Skeletal muscle satellite cell (primary cell): Measurements from ENCODE around the gene KCNJ10.

Experiments used
- H3K27me3 ChIP-seq: 2 replicates; pipeline ENCODE4 v1.7.0; 2013; ENCODE audit warnings: low read length; ENCODE audit not compliant: control insufficient read depth, insufficient read depth
- H3K36me3 ChIP-seq: 2 replicates; pipeline ENCODE4 v1.7.0; 2013; ENCODE audit warnings: mild to moderate bottlenecking, control low read depth, low read length; ENCODE audit not compliant: insufficient read depth
- H3K4me1 ChIP-seq: 2 replicates; pipeline ENCODE4 v1.7.0; 2013; ENCODE audit warnings: low read length; ENCODE audit not compliant: control insufficient read depth, insufficient read depth
- H3K4me2 ChIP-seq: 2 replicates; pipeline ENCODE4 v1.7.0; 2013; ENCODE audit warnings: mild to moderate bottlenecking, low read length
- H3K4me3 ChIP-seq: 2 replicates; pipeline ENCODE4 v1.7.0; 2013; ENCODE audit warnings: low read length
- H3K9ac ChIP-seq: 2 replicates; pipeline ENCODE4 v1.7.0; 2013; ENCODE audit warnings: mild to moderate bottlenecking, low read depth, low read length, moderate library complexity
- H3K9me3 ChIP-seq: replicated peaks from 2 replicates; pipeline ENCODE4 v1.7.0; 2013; ENCODE audit warnings: mild to moderate bottlenecking, control low read depth, low read length

The KCNJ10 gene

DNA sequence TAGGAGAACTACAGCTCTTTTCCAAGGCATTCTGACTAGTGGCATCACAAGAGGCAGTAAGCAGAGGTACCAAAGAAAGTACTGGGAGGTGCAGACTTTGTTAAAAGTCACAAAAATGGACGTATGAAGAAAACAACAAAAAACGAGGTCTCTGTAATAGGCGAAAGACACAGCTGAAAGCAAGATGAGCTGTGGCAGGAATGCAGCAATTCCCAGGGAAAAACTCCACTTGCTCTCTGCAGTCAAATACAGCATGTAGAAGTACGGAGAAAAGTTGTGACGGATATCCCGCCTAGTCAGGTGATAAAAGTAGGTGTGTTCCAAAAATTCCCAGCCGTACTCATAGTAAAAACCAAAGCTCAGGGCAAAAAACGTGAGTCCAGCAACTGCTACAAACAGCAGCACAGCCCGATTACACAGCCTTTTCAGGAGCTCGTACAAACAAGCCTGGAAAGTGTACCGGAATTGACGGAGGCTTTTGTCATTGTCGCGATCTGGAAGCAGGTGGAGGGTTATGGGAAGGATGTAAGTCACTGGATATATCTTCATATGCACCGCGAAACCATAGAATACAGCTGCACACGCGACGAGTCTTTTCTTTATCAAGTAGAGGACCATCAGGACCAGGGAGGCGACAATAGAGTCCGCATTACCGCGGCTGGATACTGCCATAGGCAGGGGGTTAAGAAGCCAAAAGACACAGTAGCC lies 39.1 kb downstream of the KCNJ10 start:
- Histone ChIP-seq H3K4me3 (peak overlapping the region; percentile 97), H3K9ac (peak overlapping the region; percentile 81), H3K4me1 (peaks cover 11% of the 10 kb centered on the region), H3K4me2 (peak overlapping the region; percentile 84), H3K9me3 (no peaks in the 10 kb centered on the region), H3K27me3 (peaks cover 9% of the 10 kb centered on the region), H3K36me3 (no peaks in the 10 kb centered on the region)

DNA sequence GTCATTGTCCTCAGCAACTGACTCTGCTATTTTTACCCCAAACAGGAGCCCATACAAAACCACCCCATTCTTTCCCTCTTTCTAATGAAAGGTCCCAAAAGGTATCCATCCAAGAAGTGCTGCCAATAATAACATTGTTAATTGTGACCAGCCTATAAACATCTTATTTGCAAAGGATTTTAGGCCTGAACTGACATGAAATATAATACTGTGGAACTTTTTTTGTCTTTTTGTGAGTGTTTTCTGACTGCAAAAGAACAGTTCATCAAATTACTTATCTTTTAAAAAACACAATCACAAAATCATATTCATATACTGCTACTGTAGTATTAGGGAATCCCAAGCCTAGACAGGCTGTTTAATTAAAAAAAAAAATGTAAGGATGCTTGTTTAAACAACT lies 41.5 kb downstream of the KCNJ10 start:
- Histone ChIP-seq H3K4me1 (peaks cover 11% of the 10 kb centered on the region), H3K4me3 (no peak overlapping the region), H3K36me3 (no peaks in the 10 kb centered on the region), H3K27me3 (no peaks in the 10 kb centered on the region), H3K4me2 (no peak overlapping the region), H3K9ac (no peak overlapping the region), H3K9me3 (no peaks in the 10 kb centered on the region)

GRCh38 chr1:160025314-160025713 lies 44.6 kb downstream of the KCNJ10 start:
- H3K4me2 ChIP-seq, result no peak overlapping the region
- no peak overlapping the region for H3K9ac ChIP-seq
- H3K9me3 ChIP-seq, result no peaks in the 10 kb centered on the region
- no peaks in the 10 kb centered on the region for H3K27me3 ChIP-seq
- H3K4me1 ChIP-seq, result no peaks in the 10 kb centered on the region
- H3K4me3 ChIP-seq, result no peak overlapping the region
- no peaks in the 10 kb centered on the region for H3K36me3 ChIP-seq

GRCh38 chr1:160024195-160024905 lies 45.6 kb downstream of the KCNJ10 start:
- Histone ChIP-seq H3K9ac (no peak overlapping the region), H3K36me3 (no peaks in the 10 kb centered on the region), H3K4me1 (peaks cover 3% of the 10 kb centered on the region), H3K4me3 (no peak overlapping the region), H3K27me3 (no peaks in the 10 kb centered on the region), H3K4me2 (no peak overlapping the region), H3K9me3 (no peaks in the 10 kb centered on the region)

GRCh38 chr1:160022330-160023310 lies 47.3 kb downstream of the KCNJ10 start:
- Histone ChIP-seq H3K9me3 (no peaks in the 10 kb centered on the region), H3K27me3 (no peaks in the 10 kb centered on the region), H3K4me3 (no peak overlapping the region), H3K36me3 (no peaks in the 10 kb centered on the region), H3K4me2 (no peak overlapping the region), H3K4me1 (peaks cover 13% of the 10 kb centered on the region), H3K9ac (no peak overlapping the region)

DNA sequence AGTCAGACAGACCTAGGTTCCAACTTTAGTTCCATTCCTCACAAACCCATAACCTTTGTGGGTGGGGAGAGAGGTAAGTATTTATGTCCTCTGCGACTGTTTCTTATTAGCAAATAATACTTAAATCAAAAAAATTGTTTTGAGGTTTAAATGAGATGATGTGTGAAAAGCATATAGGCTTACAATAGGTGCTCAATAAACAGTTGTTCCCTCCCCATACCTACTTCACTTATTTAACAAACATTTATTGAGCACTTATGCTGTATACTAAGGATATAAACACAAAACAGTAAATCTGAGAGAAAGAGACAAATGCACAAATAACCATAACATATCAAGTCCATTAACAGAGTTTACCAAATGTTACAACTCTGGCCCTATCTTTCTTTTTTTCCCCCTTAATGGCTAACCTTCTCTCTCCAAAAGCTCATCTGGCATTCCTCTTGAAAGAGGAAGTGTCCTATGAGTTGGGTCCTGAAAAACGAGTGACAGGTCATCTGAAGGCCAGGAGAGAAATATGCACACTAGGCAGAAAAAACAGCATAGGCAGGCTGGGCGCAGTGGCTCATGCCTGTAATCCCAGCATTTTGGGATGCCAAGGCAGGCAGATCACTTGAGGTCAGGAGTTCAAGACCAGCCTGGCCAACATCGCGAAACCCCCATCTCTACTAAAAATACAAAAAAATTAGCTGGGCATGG lies 48.4 kb downstream of the KCNJ10 start:
- no peaks in the 10 kb centered on the region for H3K27me3 ChIP-seq
- no peak overlapping the region for H3K4me2 ChIP-seq
- peaks cover 13% of the 10 kb centered on the region for H3K4me1 ChIP-seq
- no peaks in the 10 kb centered on the region for H3K36me3 ChIP-seq
- no peaks in the 10 kb centered on the region for H3K9me3 ChIP-seq
- H3K4me3 ChIP-seq, result no peak overlapping the region
- no peak overlapping the region for H3K9ac ChIP-seq

- no peak overlapping the region for H3K4me2 ChIP-seq
- peaks cover 13% of the 10 kb centered on the region for H3K4me1 ChIP-seq
- H3K4me3 ChIP-seq, result no peak overlapping the region
- H3K9ac ChIP-seq, result no peak overlapping the region
- no peaks in the 10 kb centered on the region for H3K9me3 ChIP-seq
- no peaks in the 10 kb centered on the region for H3K36me3 ChIP-seq
- H3K27me3 ChIP-seq, result no peaks in the 10 kb centered on the region
Measured at GRCh38 chr1:160020196-160020595, 49.8 kb downstream of the KCNJ10 start.

GRCh38 chr1:160018900-160019299 lies 51.1 kb downstream of the KCNJ10 start:
- H3K36me3 ChIP-seq, result no peaks in the 10 kb centered on the region
- peak overlapping the region; percentile 56 for H3K4me2 ChIP-seq
- no peaks in the 10 kb centered on the region for H3K9me3 ChIP-seq
- H3K9ac ChIP-seq, result no peak overlapping the region
- H3K27me3 ChIP-seq, result no peaks in the 10 kb centered on the region
- H3K4me1 ChIP-seq, result peaks cover 13% of the 10 kb centered on the region
- no peak overlapping the region for H3K4me3 ChIP-seq

DNA sequence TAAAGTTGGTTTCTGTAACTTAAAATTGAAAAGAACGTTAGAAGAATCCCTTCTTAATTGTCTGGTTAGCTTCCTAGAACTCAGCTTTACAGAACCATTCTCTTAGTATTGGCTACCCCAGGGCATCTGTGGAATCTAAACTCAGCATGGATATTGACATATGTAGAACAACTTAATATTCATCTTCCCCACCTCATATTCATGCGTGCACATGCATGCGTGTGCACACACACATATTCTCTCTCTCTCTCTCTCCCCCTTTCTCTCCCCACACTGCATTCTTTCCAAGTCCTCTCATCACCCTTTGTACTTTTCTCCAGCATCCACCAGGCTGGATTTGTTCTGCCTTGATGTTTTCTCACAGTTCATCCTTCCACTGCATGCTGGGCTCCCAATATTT lies 51.6 kb downstream of the KCNJ10 start:
- H3K9me3 ChIP-seq, result no peaks in the 10 kb centered on the region
- H3K4me1 ChIP-seq, result peaks cover 13% of the 10 kb centered on the region
- peak overlapping the region; percentile 56 for H3K4me2 ChIP-seq
- H3K27me3 ChIP-seq, result no peaks in the 10 kb centered on the region
- no peak overlapping the region for H3K9ac ChIP-seq
- H3K36me3 ChIP-seq, result no peaks in the 10 kb centered on the region
- no peak overlapping the region for H3K4me3 ChIP-seq

GRCh38 chr1:160017592-160017991 lies 52.4 kb downstream of the KCNJ10 start:
- H3K4me1 ChIP-seq, result peaks cover 13% of the 10 kb centered on the region
- no peak overlapping the region for H3K4me3 ChIP-seq
- no peaks in the 10 kb centered on the region for H3K9me3 ChIP-seq
- no peak overlapping the region for H3K9ac ChIP-seq
- no peaks in the 10 kb centered on the region for H3K36me3 ChIP-seq
- no peaks in the 10 kb centered on the region for H3K27me3 ChIP-seq
- no peak overlapping the region for H3K4me2 ChIP-seq

GRCh38 chr1:160011781-160012180 lies 58.2 kb downstream of the KCNJ10 start:
- no peak overlapping the region for H3K4me3 ChIP-seq
- H3K9me3 ChIP-seq, result no peaks in the 10 kb centered on the region
- no peak overlapping the region for H3K9ac ChIP-seq
- H3K27me3 ChIP-seq, result peaks cover 22% of the 10 kb centered on the region
- no peaks in the 10 kb centered on the region for H3K4me1 ChIP-seq
- no peak overlapping the region for H3K4me2 ChIP-seq
- no peaks in the 10 kb centered on the region for H3K36me3 ChIP-seq
